Measurements from ENCODE around the gene SEPTIN1. TPM values are rescaled to one million over a fixed set of nuclear protein-coding genes. Genes with fewer than 3 reads are reported as not detected.

The SEPTIN1 gene
- total and polyA plus RNA-seq, 9 donors, result 0.46 to 8.2 (median 3.3) TPM

- Histone ChIP-seq H3K4me1 (ENCODE audit: insufficient read depth) (peaks cover 4% of the 10 kb centered on the region), H3K27ac (peak overlapping the region; percentile 99 to 100), H3K9me3 (no peaks in the 10 kb centered on the region), H3K27me3 (no peaks in the 10 kb centered on the region), H3K4me3 (peak overlapping the region; percentile 88), H3K36me3 (no peaks in the 10 kb centered on the region)
- peak; percentile 99 to 100 (median 99) for DNase-seq
- WGBS, 3 donors, result 0% methylated on average over 51 to 67 of the region's 67 CpGs
- TF ChIP-seq POLR2A (IDR thresholded peaks at IDR 0.05), result no peak
- TF ChIP-seq, protein P1, sequence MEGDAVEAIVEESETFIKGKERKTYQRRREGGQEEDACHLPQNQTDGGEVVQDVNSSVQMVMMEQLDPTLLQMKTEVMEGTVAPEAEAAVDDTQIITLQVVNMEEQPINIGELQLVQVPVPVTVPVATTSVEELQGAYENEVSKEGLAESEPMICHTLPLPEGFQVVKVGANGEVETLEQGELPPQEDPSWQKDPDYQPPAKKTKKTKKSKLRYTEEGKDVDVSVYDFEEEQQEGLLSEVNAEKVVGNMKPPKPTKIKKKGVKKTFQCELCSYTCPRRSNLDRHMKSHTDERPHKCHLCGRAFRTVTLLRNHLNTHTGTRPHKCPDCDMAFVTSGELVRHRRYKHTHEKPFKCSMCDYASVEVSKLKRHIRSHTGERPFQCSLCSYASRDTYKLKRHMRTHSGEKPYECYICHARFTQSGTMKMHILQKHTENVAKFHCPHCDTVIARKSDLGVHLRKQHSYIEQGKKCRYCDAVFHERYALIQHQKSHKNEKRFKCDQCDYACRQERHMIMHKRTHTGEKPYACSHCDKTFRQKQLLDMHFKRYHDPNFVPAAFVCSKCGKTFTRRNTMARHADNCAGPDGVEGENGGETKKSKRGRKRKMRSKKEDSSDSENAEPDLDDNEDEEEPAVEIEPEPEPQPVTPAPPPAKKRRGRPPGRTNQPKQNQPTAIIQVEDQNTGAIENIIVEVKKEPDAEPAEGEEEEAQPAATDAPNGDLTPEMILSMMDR (IDR thresholded peaks at IDR 0.05), result no peak
- no peak for TF ChIP-seq EP300 (IDR thresholded peaks at IDR 0.05)
- intact Hi-C loops (cut with DNase I), result loop anchor here in 1 of 4 donors (10.0 kb wide), 1 partner anchor 276 kb away; the partner anchor contains the start of genes FBRS and PRR14
Observed at GRCh38 chr16:30378236-30379157, 3.9 kb downstream of the SEPTIN1 start.

DNA sequence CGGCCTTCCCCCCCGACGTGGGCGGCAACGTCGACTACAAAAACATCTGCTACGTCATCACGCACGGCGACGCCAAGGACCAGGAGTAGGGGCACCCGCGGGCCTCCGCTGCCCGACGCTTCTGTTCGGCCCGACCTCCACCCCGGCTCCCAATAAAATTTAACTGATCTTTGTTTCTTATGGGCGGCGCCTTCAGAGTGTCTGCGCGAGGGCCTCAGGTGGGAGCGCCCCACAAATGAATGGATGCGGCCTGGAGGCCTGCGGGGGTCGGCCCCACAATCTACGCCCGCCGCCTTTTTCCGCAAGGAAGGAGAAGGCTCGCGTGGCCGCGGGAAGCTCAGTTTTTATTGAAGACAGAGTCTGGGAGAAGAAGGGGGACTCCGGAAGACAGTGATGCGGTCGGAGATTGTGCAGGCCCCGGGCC lies 4.5 kb downstream of the SEPTIN1 start:
- intact Hi-C loops (cut with DNase I), result loop anchor here in 1 of 4 donors (10.0 kb wide), 1 partner anchor 277 kb away; the partner anchor contains the start of genes FBRS and PRR14
- H3K27me3 ChIP-seq, result no peaks in the 10 kb centered on the region
- 0% methylated on average over 39 of the region's 39 CpGs for WGBS, 3 donors
- peak overlapping the region; percentile 88 for H3K4me3 ChIP-seq
- TF ChIP-seq EP300 (IDR thresholded peaks at IDR 0.05), result no peak
- TF ChIP-seq, protein P1 (IDR thresholded peaks at IDR 0.05), result peak in 1 of 3 donors; percentile 33
- peak; percentile 91 for TF ChIP-seq POLR2A (IDR thresholded peaks at IDR 0.05)
- DNase-seq, result peak; percentile 96 to 98 (median 97)
- H3K36me3 ChIP-seq, result no peaks in the 10 kb centered on the region
- peak overlapping the region; percentile 99 to 100 for H3K27ac ChIP-seq
- peaks cover 4% of the 10 kb centered on the region for H3K4me1 ChIP-seq (ENCODE audit: insufficient read depth)
- H3K9me3 ChIP-seq, result no peaks in the 10 kb centered on the region

DNA sequence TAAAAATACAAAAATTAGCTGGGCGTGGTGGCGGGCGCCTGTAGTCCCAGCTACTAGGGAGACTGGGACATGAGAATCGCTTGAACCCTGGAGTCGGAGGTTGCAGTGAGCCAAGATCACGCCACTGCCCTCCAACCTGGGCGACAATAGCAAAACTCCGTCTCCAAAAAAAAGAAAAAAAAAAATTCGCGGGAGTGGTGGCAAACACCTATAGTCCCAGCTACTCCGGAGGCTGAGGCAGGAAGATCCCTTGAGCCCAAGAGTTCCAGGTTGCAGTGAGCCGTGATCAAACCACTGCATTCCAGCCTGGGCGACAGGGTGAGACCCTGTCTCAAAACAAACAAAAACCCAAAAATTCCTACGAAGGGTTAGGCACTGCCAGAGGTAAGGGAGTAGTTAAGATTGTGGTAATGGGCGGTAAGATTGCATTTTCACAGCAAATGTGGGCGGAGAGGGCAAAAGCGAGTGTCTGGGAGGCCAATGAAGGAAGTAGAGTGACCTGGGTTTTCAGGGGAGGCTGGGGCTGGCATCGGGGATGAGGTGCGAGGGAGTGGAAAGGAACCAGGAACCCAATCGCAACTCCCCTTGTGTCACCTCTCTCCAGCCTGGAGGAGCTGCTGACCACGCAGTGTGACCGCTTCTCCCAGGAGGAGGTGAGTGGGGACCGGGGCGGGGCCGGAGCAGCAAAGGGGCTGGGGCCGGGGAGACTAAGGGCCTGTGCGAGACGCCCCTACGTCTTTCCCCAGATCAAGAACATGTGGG lies 5.1 kb downstream of the SEPTIN1 start:
- 34 to 41% (median 35%) methylated on average over 28 to 29 of the region's 29 CpGs for WGBS, 3 donors
- TF ChIP-seq EP300 (IDR thresholded peaks at IDR 0.05), result no peak
- TF ChIP-seq, protein P1 (IDR thresholded peaks at IDR 0.05), result no peak
- no peak for TF ChIP-seq POLR2A (IDR thresholded peaks at IDR 0.05)
- intact Hi-C loops (cut with DNase I), result loop anchor here in 1 of 4 donors (10.0 kb wide), 1 partner anchor 278 kb away; the partner anchor contains the start of genes FBRS and PRR14

GRCh38 chr16:30376461-30376902 lies 5.9 kb downstream of the SEPTIN1 start:
- no peaks in the 10 kb centered on the region for H3K36me3 ChIP-seq
- intact Hi-C loops (cut with DNase I), result loop anchor here in 1 of 4 donors (10.0 kb wide), 1 partner anchor 278 kb away; the partner anchor contains the start of genes FBRS and PRR14
- peaks cover 5% of the 10 kb centered on the region for H3K4me1 ChIP-seq (ENCODE audit: insufficient read depth)
- peak in 3 of 5 donors; percentile 19 to 57 (median 53) for DNase-seq
- H3K27ac ChIP-seq, result peak overlapping the region in 1 of 2 donors; percentile 100
- TF ChIP-seq, protein P1 (IDR thresholded peaks at IDR 0.05), result no peak
- TF ChIP-seq POLR2A (IDR thresholded peaks at IDR 0.05) (no peak), EP300 (IDR thresholded peaks at IDR 0.05) (no peak)
- H3K27me3 ChIP-seq, result no peaks in the 10 kb centered on the region
- H3K9me3 ChIP-seq, result no peaks in the 10 kb centered on the region
- no peak overlapping the region for H3K4me3 ChIP-seq
- 85 to 93% (median 85%) methylated on average over 8 of the region's 8 CpGs for WGBS, 3 donors

More for the DNA sequence above, 5.1 kb downstream of the SEPTIN1 start:
- H3K4me1 ChIP-seq (ENCODE audit: insufficient read depth), result peaks cover 4% of the 10 kb centered on the region
- peak overlapping the region; percentile 99 to 100 for H3K27ac ChIP-seq
- DNase-seq, result no peak
- H3K9me3 ChIP-seq, result no peaks in the 10 kb centered on the region
- H3K36me3 ChIP-seq, result no peaks in the 10 kb centered on the region
- H3K27me3 ChIP-seq, result no peaks in the 10 kb centered on the region
- peak overlapping the region; percentile 88 for H3K4me3 ChIP-seq
